HG02763 (cell line): ENCODE measurements around the gene CCDC88A.

Source experiments
- ATAC-seq: cut with Tn5 transposase; IDR thresholded peaks from one replicate; pipeline ENCODE4 v1.9.1; 2021; ENCODE audit warnings: mild to moderate bottlenecking, moderate library complexity; ENCODE audit not compliant: unreplicated experiment

CCDC88A gene

DNA sequence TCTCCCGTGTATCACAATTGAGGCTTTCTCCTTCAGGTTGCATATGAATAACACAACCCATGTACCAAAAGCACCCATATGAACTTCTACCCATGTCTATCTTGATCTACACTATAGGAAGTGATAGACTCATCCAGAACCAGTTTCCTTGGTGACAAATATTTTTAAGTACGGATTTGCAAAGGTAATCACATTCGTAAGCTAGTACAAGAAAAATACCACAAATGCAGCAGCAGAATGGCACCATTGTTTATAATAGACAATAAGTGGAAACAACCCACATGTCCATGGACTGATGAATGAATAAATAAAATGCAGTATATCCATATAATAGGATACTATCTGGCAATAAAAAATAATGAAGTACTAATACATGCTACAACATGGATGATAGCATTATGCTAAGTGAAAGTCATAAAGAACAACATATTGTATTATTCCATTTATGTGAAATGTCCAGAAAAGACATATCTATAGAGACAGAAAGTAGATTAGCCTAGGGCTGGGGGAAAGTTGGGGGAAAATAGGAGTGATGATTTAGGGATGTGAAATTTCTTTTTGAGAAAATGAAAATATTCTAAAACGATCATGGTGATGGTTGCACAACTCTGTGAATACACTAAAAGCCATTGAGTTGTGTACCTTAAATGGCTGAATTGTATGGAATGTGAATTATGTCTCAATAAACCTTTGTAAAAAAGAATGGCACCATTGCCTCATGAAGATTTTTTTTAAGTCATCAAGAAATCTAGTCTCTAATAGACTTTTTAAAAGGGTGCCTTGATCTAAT lies 3.4 kb upstream of the CCDC88A start:
- no peak for ATAC-seq

DNA sequence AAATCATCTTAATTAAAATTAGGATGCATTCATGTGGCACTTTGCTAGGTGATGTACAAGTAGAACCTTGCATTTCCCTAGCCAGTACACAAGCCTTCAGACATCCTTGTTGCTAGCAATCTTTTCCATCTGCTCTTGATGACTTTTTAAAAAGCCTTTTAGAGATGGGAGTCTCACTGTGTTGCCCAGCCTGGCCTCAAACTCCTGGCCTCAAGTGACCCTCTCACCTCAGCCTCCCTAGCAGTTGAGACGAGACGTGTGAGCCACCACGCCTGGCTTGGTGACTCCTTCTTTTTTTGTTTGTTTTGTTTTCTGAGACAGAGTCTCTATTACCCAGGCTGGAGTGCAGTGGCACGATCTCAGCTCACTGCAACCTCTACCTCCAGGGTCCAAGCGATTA lies 1.7 kb upstream of the CCDC88A start:
- ATAC-seq, result no peak

- ATAC-seq, result no peak
These were observed 1.2 kb upstream of the CCDC88A start for GRCh38 chr2:55420871-55421270.

- no peak for ATAC-seq
These were observed 726 bp upstream of the CCDC88A start for GRCh38 chr2:55420439-55420725.

DNA sequence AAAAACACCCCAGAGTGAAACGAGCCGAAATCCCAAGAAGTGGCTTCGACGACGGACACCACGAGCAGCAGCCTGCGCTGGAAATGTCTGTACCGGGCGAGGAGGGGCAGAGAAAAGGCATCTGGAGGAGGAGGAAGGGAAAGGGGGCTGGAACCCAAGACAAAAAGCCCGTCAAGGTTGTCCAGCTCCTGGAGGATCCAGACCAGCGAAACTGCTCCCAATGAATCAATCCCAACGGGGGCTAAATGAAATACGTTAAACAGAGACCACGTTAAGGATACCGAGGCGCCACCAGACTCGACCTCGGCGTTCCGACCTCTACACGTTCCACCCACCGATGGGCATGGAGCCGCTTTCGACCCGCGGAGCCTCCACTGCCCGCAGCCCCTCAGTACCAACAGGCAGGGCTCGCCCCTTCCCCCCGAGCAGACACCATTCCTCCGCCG lies 400 bp downstream of the CCDC88A start:
- ATAC-seq, result peak; percentile 1

GRCh38 chr2:55418512-55419232 lies 984 bp downstream of the CCDC88A start:
- no peak for ATAC-seq

DNA sequence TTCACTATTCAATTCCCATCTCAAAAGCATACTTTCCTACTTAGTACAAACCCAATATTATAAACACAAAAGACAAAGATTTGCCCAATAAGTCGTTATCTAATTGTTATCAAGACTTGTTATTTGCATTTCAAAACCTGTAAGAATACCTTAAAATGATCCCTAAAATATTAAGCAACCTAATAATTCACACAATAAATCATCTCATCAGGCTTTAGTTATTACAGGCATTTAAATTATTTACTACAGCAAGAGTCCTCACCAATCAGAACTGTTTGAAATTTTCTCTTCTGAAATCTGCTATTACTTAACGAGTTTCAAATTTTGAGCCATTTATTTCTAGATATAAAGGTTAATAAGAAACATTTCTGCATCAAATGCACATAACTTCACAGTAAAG lies 1.6 kb downstream of the CCDC88A start:
- no peak for ATAC-seq

GRCh38 chr2:55416786-55417568 lies 2.7 kb downstream of the CCDC88A start:
- no peak for ATAC-seq

DNA sequence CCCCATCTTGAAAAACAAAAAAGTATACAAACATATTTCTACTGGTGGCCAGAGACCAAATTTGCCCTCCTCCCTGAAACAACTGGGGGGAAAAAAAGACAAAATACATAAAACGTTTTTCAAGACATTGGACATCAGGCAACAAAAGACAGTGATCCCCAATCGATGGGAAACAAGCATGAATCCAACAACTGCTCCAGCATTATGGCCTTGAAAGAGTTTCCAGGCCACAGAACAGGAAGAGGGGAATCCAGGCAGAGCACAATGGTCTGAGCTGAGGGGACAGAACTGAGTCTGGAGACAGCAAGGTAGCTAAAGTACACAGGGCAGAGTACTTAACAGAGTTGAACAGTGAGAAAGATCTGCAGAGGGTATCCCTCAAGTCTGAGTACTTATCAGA lies 4.4 kb downstream of the CCDC88A start:
- ATAC-seq, result no peak

- no peak for ATAC-seq
These were observed 10.5 kb downstream of the CCDC88A start for GRCh38 chr2:55408918-55409868.

DNA sequence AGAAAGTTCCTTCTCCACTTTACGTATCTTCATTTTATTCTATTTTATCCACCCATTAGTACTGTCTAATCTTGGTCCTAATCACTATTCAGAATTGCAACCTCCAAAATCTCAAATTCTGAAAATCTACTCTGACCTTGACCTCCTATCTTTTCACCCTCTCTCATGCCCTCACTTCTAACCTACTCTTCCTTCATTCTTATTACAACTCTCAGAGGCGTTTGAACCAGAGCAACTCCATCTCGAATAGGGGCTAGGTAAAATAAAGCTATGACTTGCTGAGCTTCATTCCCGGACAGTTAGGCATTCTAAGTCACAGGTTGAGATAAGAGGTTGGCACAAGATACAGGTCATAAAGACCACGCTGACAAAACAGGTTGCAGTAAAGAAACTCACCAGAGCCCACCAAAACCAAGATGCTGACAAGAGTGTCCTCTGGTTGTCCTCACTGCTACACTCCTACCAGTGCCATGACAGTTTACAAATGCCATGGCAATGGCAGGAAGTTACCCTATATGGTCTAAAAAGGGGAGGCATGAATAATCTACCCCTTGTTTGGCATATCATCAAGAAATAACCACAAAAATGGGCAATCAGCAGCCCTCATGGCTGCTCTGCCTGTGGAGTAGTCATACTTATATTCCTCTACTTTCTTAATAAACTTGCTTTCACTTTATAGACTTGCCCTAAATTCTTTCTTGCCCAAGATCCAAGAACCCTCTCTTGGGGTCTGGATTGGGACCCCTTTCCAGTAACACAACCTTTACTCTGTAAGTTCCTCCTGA lies 11.4 kb downstream of the CCDC88A start:
- no peak for ATAC-seq

- no peak for ATAC-seq
These were observed 14.5 kb downstream of the CCDC88A start for GRCh38 chr2:55405116-55405515.

DNA sequence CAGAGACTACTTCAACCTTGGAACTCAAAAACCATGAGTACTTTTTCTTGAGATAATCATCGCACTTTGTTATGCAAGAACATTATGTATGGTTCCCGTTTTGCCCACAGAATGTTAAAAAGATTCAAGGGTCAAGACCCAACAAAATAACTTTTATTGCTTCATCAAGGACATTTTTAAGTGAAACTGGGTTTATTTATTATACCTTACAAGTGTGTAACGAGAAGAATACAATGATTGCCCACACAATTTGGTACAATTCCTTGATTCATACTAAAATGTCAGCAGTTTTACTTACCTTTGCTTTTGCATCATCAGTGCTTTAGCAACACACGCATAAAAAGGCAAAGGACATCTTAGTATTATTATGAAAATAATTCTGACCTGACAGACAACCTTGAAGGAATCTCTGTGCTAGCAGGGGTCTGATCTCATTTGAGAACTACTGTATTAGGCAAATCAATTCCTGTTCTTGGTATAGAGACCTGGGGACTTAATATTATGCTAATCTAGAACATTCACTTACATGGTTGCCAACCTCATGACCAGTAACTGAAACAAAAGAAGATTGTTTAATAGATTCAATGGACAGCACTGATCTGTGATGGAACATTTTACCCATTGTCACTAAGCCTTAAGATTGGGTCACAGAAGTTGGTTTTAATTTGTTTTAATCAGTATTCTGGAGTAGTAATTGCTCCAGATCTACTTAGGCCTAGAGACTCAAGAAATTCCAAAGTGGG lies 16.2 kb downstream of the CCDC88A start:
- no peak for ATAC-seq

DNA sequence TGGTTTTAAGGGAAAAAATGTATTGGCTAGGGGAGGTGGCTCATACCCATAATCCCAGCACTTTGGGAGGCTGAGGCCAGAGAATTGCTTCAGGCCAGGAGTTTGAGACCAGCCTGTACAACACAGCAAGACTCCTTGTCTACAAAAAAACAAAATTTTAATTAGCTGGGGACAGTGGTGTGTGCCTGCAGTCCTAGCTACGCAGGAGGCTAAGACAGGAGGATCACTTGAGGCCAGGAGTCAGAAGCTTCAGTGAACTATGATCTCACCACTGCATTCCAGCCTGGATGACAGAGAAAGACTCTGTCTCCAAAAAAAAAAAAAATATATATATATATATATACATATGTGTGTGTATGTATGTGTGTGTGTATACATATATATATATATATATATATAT lies 18.5 kb downstream of the CCDC88A start:
- ATAC-seq, result no peak

GRCh38 chr2:55400332-55400731 lies 19.3 kb downstream of the CCDC88A start:
- no peak for ATAC-seq

DNA sequence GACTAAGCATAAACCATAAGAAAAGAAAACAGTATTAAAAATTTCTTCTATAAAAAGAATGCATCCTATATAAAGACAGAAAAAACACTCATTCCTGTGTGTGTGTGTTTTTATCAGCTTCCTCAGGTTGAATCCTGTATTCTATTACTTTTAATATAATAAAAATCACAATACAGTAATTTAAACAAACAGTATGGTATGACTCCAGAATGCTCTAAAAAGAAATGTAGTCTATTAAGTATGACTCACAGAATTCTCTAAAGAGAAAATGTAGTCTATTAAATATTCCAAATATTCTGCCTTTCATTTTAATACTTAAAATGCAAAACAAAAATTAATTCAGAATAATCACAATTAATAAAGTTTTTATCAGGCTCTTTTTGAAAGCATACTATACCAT lies 19.8 kb downstream of the CCDC88A start:
- ATAC-seq, result no peak

DNA sequence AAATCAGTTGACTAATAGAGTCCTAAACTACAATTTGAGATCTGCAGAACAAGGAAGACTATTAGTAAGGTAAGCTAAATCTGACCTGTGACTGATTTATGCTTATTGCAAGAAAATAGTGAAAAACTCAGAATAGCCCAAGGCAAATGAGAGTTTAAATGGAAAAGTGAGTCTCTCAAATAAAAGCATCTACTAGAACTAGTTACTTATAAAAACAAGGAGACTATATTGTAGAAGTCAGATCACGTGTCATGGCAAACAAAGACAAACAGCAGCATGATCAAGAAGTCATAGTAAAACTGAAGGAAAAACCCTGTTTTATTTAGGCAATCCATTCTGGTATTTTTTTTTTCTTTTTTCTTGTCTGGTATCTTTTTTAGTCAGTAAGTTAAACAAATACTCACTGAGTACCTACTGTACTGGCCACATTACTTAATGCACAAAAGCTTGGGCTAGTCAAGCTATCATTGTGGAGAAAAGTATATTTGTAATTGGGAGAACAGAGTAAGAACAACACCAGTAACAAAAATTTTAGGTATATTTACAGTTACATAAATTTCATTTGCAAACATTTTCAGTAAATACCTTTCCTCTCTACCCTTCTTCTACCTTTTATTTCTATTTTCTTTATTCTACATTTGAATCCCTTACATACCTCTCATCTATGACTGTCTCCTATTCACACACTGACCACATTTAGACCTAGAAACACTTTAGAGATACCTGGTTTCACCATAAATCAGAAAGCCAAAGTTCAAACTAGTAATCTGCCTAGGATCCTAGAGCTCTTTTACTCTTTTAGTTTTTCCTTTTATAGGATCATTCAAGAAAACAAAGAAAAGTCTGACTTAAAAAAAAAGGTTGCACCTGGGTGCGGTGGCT lies 23.7 kb downstream of the CCDC88A start:
- no peak for ATAC-seq

DNA sequence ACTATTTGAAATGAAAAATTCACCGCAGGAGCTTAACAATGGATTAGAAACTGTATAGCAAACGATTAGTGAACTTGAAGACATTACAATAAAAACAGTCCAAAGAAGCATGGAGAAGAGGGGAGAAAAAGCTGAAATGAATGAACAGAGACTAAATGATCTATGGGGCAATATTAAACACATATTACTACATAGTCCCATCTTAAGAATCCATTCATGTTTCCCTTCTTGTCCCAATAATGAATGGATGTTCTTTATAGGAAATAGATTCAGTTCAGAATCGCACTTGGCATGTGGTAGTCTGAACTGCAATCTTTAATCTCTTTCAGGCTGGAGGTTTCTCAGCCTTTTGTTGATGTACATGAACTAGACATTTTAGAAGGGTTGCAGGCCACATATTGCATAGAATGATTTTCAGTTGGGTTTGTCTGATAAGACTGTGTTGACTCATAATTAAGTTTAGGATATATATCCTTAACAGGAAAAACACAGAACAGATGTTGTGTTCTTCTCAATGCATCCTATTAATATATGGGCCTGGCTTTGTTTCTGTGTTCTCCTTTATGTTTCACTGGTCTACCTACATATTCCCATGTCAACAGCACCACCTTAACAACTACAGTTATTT lies 27.9 kb downstream of the CCDC88A start:
- ATAC-seq, result no peak
